ENCODE results near the gene PARM1.

Gene PARM1

DNA sequence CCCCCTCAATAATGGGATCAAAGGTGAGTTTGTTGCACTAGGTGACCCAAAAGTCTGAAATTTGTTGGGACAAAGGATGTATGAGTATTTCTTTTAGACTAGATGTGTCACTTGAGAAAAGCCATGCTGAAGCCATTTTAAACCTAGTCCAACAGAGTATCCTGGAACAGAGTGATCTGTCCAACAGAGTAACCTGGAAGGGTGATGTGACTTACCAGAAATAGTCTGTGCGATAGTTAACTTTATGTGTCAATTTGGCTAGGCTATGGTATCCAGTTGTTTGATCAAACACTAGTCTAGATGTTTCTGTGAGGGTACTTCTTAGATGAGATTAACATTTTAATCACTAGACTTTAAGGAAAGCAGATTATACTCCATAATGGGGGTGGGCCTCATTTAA is 154.5 kb downstream of the PARM1 start:
- no peak for DNase-seq (ENCODE audit: low spot score)

DNA sequence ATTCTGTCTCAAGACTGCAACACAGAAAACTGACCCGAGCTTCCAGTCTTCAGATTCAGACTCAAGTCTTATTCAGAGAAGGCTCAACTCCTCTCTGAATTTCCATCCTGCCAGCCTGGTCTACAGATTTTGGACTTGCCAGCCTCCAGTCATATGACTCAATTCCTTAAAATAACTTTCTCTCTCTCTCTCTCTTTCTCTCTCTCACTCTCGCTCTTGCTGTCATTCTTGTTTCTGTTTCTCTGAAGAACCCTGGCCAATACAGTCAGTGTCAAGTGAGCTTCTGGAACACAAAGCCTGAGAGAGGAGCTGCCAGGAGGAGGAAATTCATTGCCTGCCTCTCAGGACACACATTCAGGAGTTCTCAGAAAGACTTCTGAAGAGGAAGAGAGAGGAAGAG is 154.9 kb downstream of the PARM1 start:
- no peak for DNase-seq (ENCODE audit: low spot score)

GRCh38 chr4:75089206-75089605 is 156.3 kb downstream of the PARM1 start:
- no peak for DNase-seq (ENCODE audit: low spot score)

DNA sequence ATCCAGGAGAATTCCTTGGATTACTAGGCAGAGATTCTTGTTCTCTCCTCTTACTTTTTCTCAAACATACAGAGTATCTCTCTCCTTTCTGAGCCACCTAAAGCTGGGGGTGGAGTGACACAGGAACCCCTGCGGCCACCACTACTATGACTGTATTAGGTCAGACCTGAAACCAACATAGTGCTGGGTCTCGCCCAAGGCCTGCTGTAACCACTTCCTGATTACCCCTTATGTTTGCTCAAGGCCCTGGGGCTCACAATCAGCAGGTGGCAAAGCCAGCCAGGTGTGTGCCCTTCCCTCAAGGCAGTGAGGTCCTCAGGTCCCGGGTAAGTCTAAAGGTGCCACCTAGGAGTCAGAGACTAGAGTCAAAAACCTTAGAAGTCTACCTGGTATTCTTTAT is 166.4 kb downstream of the PARM1 start:
- no peak for DNase-seq (ENCODE audit: low spot score)

Data from ecto neural progenitor cell (in vitro differentiated cells).